Ovary (tissue), 9 donors: ENCODE results near the gene BRAF. TPM values are rescaled to one million over a fixed set of nuclear protein-coding genes. Genes with fewer than 3 reads are reported as not detected.
"Not testable (repeated sequence)": the region's sequence is repeated elsewhere in the genome, so short reads cannot be mapped to it uniquely, and the experiment has no call there.

Experiments used
- DNase-seq, 5 donors: peaks; one replicate each; pipeline ENCODE4 v3.0.0-alpha.2; 2019 to 2020
- H3K27ac ChIP-seq, 2 donors: fragments of 200-600 bp; one replicate each; pipeline versions ENCODE4 v1.5.1 to v1.8.0; 2019 to 2022
- H3K27me3 ChIP-seq: fragments of 200-600 bp; one replicate; pipeline ENCODE4 v1.8.0; 2022
- H3K36me3 ChIP-seq: fragments of 200-600 bp; sonication (generic); one replicate; pipeline ENCODE4 v1.5.1; 2019
- H3K4me1 ChIP-seq: one replicate; pipeline ENCODE4 v1.8.1; 2013; ENCODE audit warnings: mild to moderate bottlenecking, moderate library complexity; ENCODE audit not compliant: insufficient read depth
- H3K4me3 ChIP-seq: fragments of 200-600 bp; sonication (generic); one replicate; pipeline ENCODE4 v1.5.1; 2017
- H3K9me3 ChIP-seq, 2 donors: fragments of 200-600 bp in 1 of 2; sonication (generic) in 1 of 2; one replicate each; pipeline versions ENCODE4 v1.5.1 to v1.8.1; 2013 to 2019; ENCODE audit warnings: mild to moderate bottlenecking in 1 of 2, moderate library complexity in 1 of 2
- EP300 ChIP-seq: sonication (generic); formaldehyde crosslinking; IDR thresholded peaks from one replicate; pipeline ENCODE4 v1.6.1; 2017; ENCODE audit warnings: antibody characterized with exemption
- POLR2A ChIP-seq: fragments of 450-650 bp; IDR thresholded peaks from one replicate; pipeline ENCODE4 v1.6.1; 2017; ENCODE audit warnings: antibody characterized with exemption, mild to moderate bottlenecking, moderate library complexity
- WGBS, 3 donors: extraction: QIAGEN DNeasy Blood & Tissue Kit in 1 of 3; methylation state at CpG; one replicate each; pipeline versions ENCODE4 v1.1.5 to v1.1.7; 2013 to 2017; 5-methylcytosine and 5-hydroxymethylcytosine counted together
- intact Hi-C, 4 donors: fragments of 100-400 bp; cut with DNase I; formaldehyde crosslinking; loops; one replicate each; pipeline versions ENCODE4 v1.11.0 to v1.15.1; 2022 to 2023
- polyA plus RNA-seq, 2 donors: library from polyadenylated mRNA; stranded (reverse); fragments of 200-250 nt in 1 of 2; fragments of 350-450 nt in 1 of 2; fragmentation: Illumina TruSeq in 1 of 2; extraction: RNeasy Lipid Tissue Mini Kit (QIAGEN cat#74804) in 1 of 2; gene quantifications; one replicate each; pipeline ENCODE4 v1.2.3, GENCODE V29; 2013 to 2014
- total RNA-seq, 7 donors: library from RNA; depleted of rRNA in 2 of 7; stranded (reverse); fragments of >200 nt in 2 of 7; fragmentation: NEBNext Ultra II Directional in 3 of 7; extraction: Animal tissue kit (Norgen Biotek cat#: 25700) in 3 of 7; gene quantifications; one replicate each; pipeline versions ENCODE4 v1.1.0 to v1.2.4, GENCODE V29; 2016 to 2023
- TF ChIP-seq, protein P1 (sequence below), 3 donors: fragments of 450-650 bp in 2 of 3; fragments of 200-600 bp in 1 of 3; IDR thresholded peaks; one replicate each; pipeline versions ENCODE4 v1.5.1 to v1.8.0; 2016 to 2022; ENCODE audit warnings: antibody characterized with exemption in 3 of 3, mild to moderate bottlenecking in 1 of 3
- donor health status: DM: no; HTN: no; CAD: no; lungs with moderate emphysema.
- donor health status: DM: no; HTN: no; CAD: no.
- donor health status: Bipolar disorder and iron deficiency.
- donor health status: DM: yes; HTN: yes; CAD: no.
- donor health status: DM: no; HTN: no; CAD: no.
- donor health status: DM: yes; HTN: yes; CAD: no.

Gene BRAF
- total and polyA plus RNA-seq, 9 donors, result 8.3 to 52.0 (median 41.2) TPM

DNA sequence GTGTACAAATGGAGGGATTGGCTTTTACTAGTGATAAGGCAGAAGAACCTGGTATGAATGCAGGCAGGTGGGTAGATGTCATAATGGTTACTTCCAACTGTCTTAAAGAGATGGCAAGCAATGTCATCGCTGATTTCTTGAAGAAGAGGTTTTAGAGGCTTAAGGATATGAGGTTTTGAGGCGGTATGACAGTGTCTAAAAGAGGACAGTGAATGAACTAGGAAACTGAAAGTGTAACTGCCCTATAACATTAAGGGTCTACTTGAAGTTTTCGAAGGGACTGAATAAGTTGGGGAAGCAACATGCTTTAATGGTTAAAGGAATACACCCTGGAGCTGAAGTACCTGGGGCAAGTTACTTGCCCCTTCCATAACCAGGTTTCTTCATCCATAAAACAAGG lies 157.3 kb downstream of the BRAF start:
- H3K4me3 ChIP-seq, result no peak overlapping the region
- intact Hi-C loops, result no loop called here
- TF ChIP-seq EP300 (no peak), POLR2A (no peak)
- TF ChIP-seq, protein P1, sequence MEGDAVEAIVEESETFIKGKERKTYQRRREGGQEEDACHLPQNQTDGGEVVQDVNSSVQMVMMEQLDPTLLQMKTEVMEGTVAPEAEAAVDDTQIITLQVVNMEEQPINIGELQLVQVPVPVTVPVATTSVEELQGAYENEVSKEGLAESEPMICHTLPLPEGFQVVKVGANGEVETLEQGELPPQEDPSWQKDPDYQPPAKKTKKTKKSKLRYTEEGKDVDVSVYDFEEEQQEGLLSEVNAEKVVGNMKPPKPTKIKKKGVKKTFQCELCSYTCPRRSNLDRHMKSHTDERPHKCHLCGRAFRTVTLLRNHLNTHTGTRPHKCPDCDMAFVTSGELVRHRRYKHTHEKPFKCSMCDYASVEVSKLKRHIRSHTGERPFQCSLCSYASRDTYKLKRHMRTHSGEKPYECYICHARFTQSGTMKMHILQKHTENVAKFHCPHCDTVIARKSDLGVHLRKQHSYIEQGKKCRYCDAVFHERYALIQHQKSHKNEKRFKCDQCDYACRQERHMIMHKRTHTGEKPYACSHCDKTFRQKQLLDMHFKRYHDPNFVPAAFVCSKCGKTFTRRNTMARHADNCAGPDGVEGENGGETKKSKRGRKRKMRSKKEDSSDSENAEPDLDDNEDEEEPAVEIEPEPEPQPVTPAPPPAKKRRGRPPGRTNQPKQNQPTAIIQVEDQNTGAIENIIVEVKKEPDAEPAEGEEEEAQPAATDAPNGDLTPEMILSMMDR (IDR thresholded peaks at IDR 0.05), result no peak
- 93 to 98% (median 98%) methylated on average over 3 of the region's 3 CpGs for WGBS, 3 donors
- H3K36me3 ChIP-seq, result no peaks in the 10 kb centered on the region
- DNase-seq, result no peak
- H3K27ac ChIP-seq, result no peak overlapping the region
- H3K4me1 ChIP-seq, result no peaks in the 10 kb centered on the region
- no peaks in the 10 kb centered on the region for H3K27me3 ChIP-seq
- H3K9me3 ChIP-seq, result no peaks in the 10 kb centered on the region

DNA sequence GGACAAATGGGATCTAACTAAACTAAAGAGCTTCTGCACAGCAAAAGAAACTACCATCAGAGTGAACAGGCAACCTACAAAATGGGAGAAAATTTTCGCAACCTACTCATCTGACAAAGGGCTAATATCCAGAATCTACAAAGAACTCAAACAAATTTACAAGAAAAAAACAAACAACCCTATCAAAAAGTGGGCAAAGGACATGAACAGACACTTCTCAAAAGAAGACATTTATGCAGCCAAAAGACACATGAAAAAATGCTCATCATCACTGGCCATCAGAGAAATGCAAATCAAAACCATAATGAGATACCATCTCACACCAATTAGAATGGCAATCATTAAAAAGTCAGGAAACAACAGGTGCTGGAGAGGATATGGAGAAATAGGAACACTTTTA lies 159.3 kb downstream of the BRAF start:
- H3K4me1 ChIP-seq, H3K36me3 ChIP-seq, intact Hi-C loops, H3K9me3 ChIP-seq, H3K4me3 ChIP-seq, DNase-seq, H3K27ac ChIP-seq, H3K27me3 ChIP-seq: not testable (repeated sequence)
- WGBS, 3 donors, result 100% methylated on average over 1 of the region's 1 CpG; no CpG with 5 or more reads in 1 of the 3 donors

DNA sequence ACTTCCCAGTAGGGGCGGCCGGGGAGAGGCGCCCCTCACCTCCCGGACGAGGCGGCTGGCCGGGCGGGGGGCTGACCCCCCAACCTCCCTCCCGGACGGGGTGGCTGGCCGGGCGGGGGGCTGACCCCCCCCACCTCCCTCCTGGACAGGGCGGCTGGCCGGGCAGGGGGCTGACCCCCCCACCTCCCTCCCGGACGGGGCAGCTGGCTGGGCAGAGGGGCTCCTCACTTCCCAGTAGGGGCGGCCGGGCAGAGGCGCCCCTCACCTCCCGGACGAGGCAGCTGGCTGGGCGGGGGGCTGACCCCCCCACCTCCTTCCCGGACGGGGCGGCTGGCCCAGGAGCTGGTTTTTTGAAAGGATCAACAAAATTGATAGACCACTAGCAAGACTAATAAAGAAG lies 161.6 kb downstream of the BRAF start:
- H3K27me3 ChIP-seq, H3K4me1 ChIP-seq, intact Hi-C loops, H3K27ac ChIP-seq, H3K9me3 ChIP-seq, H3K36me3 ChIP-seq, DNase-seq, H3K4me3 ChIP-seq: not testable (repeated sequence)
- WGBS, 3 donors, result 98 to 99% (median 99%) methylated on average over 8 to 23 of the region's 25 CpGs

DNA sequence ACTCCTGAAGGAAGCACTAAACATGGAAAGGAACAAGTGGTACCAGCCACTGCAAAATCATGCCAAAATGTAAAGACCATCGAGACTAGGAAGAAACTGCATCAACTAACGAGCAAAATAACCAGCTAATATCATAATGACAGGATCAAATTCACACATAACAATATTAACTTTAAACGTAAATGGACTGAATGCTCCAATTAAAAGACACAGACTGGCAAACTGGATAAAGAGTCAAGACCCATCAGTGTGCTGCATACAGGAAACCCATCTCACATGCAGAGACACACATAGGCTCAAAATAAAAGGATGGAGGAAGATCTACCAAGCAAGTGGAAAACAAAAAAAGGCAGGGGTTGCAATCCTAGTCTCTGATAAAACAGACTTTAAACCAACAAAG lies 163.4 kb downstream of the BRAF start:
- WGBS, 3 donors, result 74 to 94% (median 81%) methylated on average over 3 of the region's 3 CpGs
- not testable (repeated sequence) for DNase-seq

DNA sequence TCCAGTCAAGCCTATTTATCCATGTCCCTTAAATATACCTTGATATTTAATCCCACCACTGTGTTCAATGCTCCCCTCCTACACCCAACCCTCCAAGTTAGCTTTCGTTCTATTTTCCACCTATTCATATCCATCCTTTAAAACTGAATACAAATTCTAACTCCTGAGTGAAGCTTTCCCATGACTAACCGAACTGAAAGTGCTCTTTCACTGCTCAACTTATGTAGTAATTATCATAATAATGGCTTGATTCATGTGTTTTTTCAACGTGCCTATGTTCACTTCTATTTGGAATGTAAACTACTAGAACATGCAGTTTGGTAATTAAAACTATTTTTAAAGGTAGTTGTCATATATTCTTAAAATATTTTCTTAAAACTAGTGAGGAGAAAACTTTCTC lies 170.2 kb downstream of the BRAF start:
- TF ChIP-seq POLR2A (no peak), EP300 (no peak)
- TF ChIP-seq, protein P1 (IDR thresholded peaks at IDR 0.05), result no peak
- intact Hi-C loops, result no loop called here
- H3K27ac ChIP-seq, result no peak overlapping the region
- H3K27me3 ChIP-seq, result no peaks in the 10 kb centered on the region
- DNase-seq, result no peak
- H3K4me1 ChIP-seq, result no peaks in the 10 kb centered on the region
- H3K4me3 ChIP-seq, result no peak overlapping the region
- no peaks in the 10 kb centered on the region for H3K36me3 ChIP-seq
- no peaks in the 10 kb centered on the region for H3K9me3 ChIP-seq
- 59 to 67% (median 62%) methylated on average over 3 of the region's 3 CpGs for WGBS, 3 donors

More for the DNA sequence above, 163.4 kb downstream of the BRAF start:
- H3K27ac ChIP-seq, H3K27me3 ChIP-seq, H3K36me3 ChIP-seq, H3K4me1 ChIP-seq, intact Hi-C loops, H3K9me3 ChIP-seq, H3K4me3 ChIP-seq: not testable (repeated sequence)

DNA sequence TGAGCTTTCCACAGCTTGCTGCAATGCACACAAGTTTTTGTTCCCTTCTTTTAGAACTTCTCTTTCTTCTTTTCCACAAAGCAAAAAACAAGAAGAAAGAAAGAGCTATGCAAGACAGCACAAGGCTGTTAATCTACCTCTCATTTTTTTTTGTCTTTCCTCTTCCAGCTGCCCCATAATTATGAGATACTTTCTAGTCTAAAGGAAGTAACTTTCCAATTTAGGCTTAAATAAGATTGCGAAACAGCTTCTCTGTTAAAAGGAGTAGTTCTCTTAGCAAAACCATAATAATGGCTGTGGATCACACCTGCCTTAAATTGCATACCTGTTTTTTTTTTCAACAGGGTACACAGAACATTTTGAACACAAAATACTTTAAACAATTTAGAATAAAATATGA lies 172.2 kb downstream of the BRAF start:
- no peaks in the 10 kb centered on the region for H3K27me3 ChIP-seq
- H3K9me3 ChIP-seq, result no peaks in the 10 kb centered on the region
- H3K4me1 ChIP-seq, result no peaks in the 10 kb centered on the region
- H3K27ac ChIP-seq, result no peak overlapping the region
- no peaks in the 10 kb centered on the region for H3K36me3 ChIP-seq
- intact Hi-C loops, result no loop called here
- 90 to 96% (median 95%) methylated on average over 1 of the region's 1 CpG for WGBS, 3 donors
- DNase-seq, result no peak
- no peak overlapping the region for H3K4me3 ChIP-seq
- no peak for TF ChIP-seq POLR2A
- TF ChIP-seq EP300, result no peak
- TF ChIP-seq, protein P1 (IDR thresholded peaks at IDR 0.05), result no peak
